Measurements from ENCODE around the gene MGMT. TPM values are rescaled to one million over a fixed set of nuclear protein-coding genes. Genes with fewer than 3 reads are reported as not detected.

The MGMT gene
- total and polyA plus RNA-seq, 2 donors (not counting 1 experiment from before 2014, with no cell fraction given): 1.9 to 29.1 TPM

- no peaks in the 10 kb centered on the region for H3K9me3 ChIP-seq (ENCODE audit: control insufficient read depth, insufficient read depth, low read depth, low read length)
- H3K27ac ChIP-seq (ENCODE audit: insufficient read depth, low read length): no peak overlapping the region
- TF ChIP-seq CTCF (conservative IDR thresholded peaks at IDR 0.05 in 1 of 2, IDR thresholded peaks at IDR 0.05 in 1 of 2; ENCODE audit: low read depth in 1 of 2, low read length in 2 of 2) (no peak), EZH2 (IDR thresholded peaks at IDR 0.05; ENCODE audit: low read length, missing control alignments) (no peak)
- no peaks in the 10 kb centered on the region for H3K79me2 ChIP-seq (ENCODE audit: control insufficient read depth, insufficient read depth, low read length)
- H3K9ac ChIP-seq (ENCODE audit: insufficient read depth, low read length): no peak overlapping the region
- H3K27me3 ChIP-seq (ENCODE audit: control insufficient read depth, insufficient read depth, low read length): no peaks in the 10 kb centered on the region
- H3K4me2 ChIP-seq (ENCODE audit: extremely low read depth, insufficient read depth, low read length): no peak overlapping the region
- no peaks in the 10 kb centered on the region for H3K36me3 ChIP-seq (ENCODE audit: control insufficient read depth, insufficient read depth, low read length)
- H3K4me1 ChIP-seq (ENCODE audit: control insufficient read depth, extremely low read depth, insufficient read depth, low read length): no peaks in the 10 kb centered on the region
- no peak for DNase-seq (ENCODE audit: low read depth in 2 of 2)
- no peak overlapping the region for H3K4me3 ChIP-seq (replicated peaks in 1 of 4; ENCODE audit: control extremely low read depth in 1 of 4, insufficient read depth in 1 of 4, low read depth in 3 of 4, low read length in 4 of 4)
- no peaks in the 10 kb centered on the region for H4K20me1 ChIP-seq (ENCODE audit: control insufficient read depth, extremely low read depth, insufficient read depth, low read length)
- H2AFZ ChIP-seq (ENCODE audit: low read length): no peak overlapping the region
These were observed 347.9 kb downstream of the MGMT start for GRCh38 chr10:129814681-129815646.

DNA sequence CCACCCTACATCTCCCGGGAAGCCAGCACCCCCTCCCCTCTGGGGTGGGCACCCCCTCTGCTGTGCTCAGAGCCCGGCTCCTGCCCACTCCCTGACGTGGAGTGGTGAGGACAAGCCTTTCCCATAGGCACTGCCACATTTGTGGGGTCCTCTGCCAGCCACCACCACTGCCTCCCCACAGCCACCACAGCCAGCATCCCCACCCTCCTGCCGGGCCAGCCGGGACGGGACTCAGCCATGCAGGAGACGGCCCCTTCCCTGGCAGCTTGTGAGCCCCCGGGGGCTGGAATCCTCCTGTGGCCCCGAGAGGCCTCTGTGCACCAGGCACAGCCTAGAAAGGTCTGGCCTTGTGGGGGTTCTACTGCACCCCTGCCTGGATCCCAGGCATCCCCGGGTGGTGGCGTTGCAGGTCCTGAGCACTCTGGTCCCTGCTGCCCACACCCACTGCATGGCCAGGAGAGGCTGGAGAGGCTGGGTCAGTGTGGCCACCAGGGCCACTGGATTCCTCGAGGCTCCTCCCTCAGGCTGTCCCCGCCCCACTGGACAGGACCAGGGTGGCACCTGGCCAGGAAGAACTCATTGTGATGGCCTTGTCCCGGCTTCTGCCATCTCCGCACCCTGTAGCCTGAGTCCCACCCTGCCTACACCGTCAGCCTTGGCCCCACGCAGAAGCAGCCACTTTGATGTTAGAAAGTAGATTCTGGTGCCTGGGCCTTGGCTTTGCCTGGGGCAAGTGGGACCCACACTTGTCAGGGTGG, 349.0 kb downstream of the MGMT start:
- no peak for DNase-seq (ENCODE audit: low read depth in 2 of 2)
- no peaks in the 10 kb centered on the region for H4K20me1 ChIP-seq (ENCODE audit: control insufficient read depth, extremely low read depth, insufficient read depth, low read length)
- H3K27ac ChIP-seq (ENCODE audit: insufficient read depth, low read length): no peak overlapping the region
- H3K27me3 ChIP-seq (ENCODE audit: control insufficient read depth, insufficient read depth, low read length): no peaks in the 10 kb centered on the region
- no peaks in the 10 kb centered on the region for H3K9me3 ChIP-seq (ENCODE audit: control insufficient read depth, insufficient read depth, low read depth, low read length)
- H3K4me2 ChIP-seq (ENCODE audit: extremely low read depth, insufficient read depth, low read length): no peak overlapping the region
- no peak overlapping the region for H3K4me3 ChIP-seq (replicated peaks in 1 of 4; ENCODE audit: control extremely low read depth in 1 of 4, insufficient read depth in 1 of 4, low read depth in 3 of 4, low read length in 4 of 4)
- no peaks in the 10 kb centered on the region for H3K79me2 ChIP-seq (ENCODE audit: control insufficient read depth, insufficient read depth, low read length)
- no peak overlapping the region for H2AFZ ChIP-seq (ENCODE audit: low read length)
- H3K9ac ChIP-seq (ENCODE audit: insufficient read depth, low read length): no peak overlapping the region
- H3K36me3 ChIP-seq (ENCODE audit: control insufficient read depth, insufficient read depth, low read length): no peaks in the 10 kb centered on the region
- no peaks in the 10 kb centered on the region for H3K4me1 ChIP-seq (ENCODE audit: control insufficient read depth, extremely low read depth, insufficient read depth, low read length)
- TF ChIP-seq CTCF (conservative IDR thresholded peaks at IDR 0.05 in 1 of 2, IDR thresholded peaks at IDR 0.05 in 1 of 2; ENCODE audit: low read depth in 1 of 2, low read length in 2 of 2) (no peak), EZH2 (IDR thresholded peaks at IDR 0.05; ENCODE audit: low read length, missing control alignments) (no peak)

DNA sequence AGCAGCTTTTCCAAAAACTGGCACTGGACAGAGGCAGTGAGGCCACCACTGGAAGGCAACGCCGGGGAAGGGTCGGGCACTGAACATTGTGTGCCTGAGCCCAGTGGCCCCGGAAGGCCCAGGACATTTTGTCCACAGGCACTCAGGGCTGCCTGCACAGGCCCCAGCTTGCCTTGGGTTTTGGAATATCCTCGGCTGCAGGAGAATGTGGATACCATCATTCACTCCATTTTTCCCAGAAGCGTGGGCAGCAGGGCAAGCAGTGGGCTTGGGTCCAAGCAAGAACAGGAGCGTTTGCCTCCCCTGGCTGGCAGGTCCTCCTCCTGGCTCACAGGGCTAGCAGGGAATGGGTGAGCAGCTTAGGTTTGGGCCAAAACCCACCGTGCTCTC, 349.6 kb downstream of the MGMT start:
- Histone ChIP-seq H3K4me2 (ENCODE audit: extremely low read depth, insufficient read depth, low read length) (no peak overlapping the region), H3K79me2 (ENCODE audit: control insufficient read depth, insufficient read depth, low read length) (no peaks in the 10 kb centered on the region), H4K20me1 (ENCODE audit: control insufficient read depth, extremely low read depth, insufficient read depth, low read length) (no peaks in the 10 kb centered on the region), H3K9me3 (ENCODE audit: control insufficient read depth, insufficient read depth, low read depth, low read length) (no peaks in the 10 kb centered on the region), H3K4me1 (ENCODE audit: control insufficient read depth, extremely low read depth, insufficient read depth, low read length) (no peaks in the 10 kb centered on the region), H3K27me3 (ENCODE audit: control insufficient read depth, insufficient read depth, low read length) (no peaks in the 10 kb centered on the region), H3K4me3 (replicated peaks in 1 of 4; ENCODE audit: control extremely low read depth in 1 of 4, insufficient read depth in 1 of 4, low read depth in 3 of 4, low read length in 4 of 4) (no peak overlapping the region), H3K9ac (ENCODE audit: insufficient read depth, low read length) (no peak overlapping the region), H3K36me3 (ENCODE audit: control insufficient read depth, insufficient read depth, low read length) (no peaks in the 10 kb centered on the region), H3K27ac (ENCODE audit: insufficient read depth, low read length) (no peak overlapping the region), H2AFZ (ENCODE audit: low read length) (no peak overlapping the region)
- no peak for DNase-seq (ENCODE audit: low read depth in 2 of 2)
- TF ChIP-seq CTCF (conservative IDR thresholded peaks at IDR 0.05 in 1 of 2, IDR thresholded peaks at IDR 0.05 in 1 of 2; ENCODE audit: low read depth in 1 of 2, low read length in 2 of 2): no peak
- TF ChIP-seq EZH2 (IDR thresholded peaks at IDR 0.05; ENCODE audit: low read length, missing control alignments): no peak

All from fibroblast of lung (primary cell).